T-helper 22 cell (primary cell): Measurements from ENCODE around the gene CPEB4.

Experiments
- DNase-seq: peaks from one replicate; pipeline ENCODE4 v3.0.0-alpha.2; 2020; ENCODE audit warnings: low read depth

Gene CPEB4

GRCh38 chr5:173974688-173975239 lies 86.6 kb downstream of the CPEB4 start:
- no peak for DNase-seq

- no peak for DNase-seq
These were observed 93.1 kb downstream of the CPEB4 start for GRCh38 chr5:173981185-173981761.

- DNase-seq: no peak
These were observed 96.1 kb downstream of the CPEB4 start for GRCh38 chr5:173984218-173984617.

GRCh38 chr5:173988554-173989431 lies 100.6 kb downstream of the CPEB4 start, which contains the start of gene C5orf47:
Gene C5orf47, plus strand, starts transcription at chr5:173989170. Its CDS starts 94 bp downstream, at chr5:173989264.
- DNase-seq: no peak

DNA sequence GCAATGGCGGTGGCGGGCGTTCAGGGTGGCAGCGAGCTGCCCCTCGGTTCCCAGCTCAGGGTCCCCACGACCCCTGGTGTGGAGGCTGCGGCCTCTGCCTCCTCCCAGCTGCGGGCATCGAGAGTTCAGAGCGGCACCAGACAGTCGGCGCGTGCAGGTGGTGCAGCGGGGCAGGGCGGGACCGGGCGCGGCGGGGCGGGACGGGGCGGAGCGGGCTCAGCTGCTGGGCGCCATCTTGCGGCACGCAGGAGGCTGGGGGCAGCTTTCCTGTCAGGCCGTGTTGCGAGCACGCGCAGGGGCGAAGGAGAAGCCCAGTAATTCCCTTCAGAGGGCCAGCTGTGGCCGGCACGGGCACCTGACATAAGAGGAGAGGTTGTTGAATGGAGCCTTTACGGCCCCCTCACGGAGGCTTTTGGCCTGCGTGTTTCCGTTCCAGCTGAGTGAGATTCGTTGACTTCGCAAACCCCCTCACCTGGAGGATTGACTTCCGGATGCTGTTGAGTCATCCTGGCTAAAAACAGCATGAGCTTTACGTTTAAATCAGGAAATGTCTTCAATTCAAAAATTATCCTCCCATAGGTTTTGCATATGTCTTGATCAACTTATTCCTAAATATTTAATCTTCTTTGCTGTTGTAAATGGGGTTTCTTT lies 101.4 kb downstream of the CPEB4 start:
- DNase-seq: no peak

GRCh38 chr5:173997331-173997730 lies 109.2 kb downstream of the CPEB4 start:
- no peak for DNase-seq

DNA sequence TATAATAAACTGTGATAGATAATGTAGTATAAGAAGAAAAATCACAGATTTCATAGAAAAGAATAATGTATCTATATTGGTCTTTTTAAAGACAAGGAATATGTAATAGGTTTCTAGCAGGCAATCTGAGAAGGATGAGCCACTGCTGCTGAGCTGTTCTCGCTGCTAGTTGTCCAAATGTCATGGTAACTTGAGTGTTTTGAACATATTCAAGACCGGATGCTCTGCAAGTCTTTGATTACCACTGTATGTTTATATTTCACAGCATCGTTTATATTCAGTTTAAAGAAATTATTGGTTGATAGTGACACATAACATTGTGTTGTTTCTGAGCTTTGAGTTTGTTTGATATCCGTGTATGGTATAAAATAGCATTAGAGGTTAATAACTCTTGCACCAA lies 110.4 kb downstream of the CPEB4 start:
- no peak for DNase-seq

DNA sequence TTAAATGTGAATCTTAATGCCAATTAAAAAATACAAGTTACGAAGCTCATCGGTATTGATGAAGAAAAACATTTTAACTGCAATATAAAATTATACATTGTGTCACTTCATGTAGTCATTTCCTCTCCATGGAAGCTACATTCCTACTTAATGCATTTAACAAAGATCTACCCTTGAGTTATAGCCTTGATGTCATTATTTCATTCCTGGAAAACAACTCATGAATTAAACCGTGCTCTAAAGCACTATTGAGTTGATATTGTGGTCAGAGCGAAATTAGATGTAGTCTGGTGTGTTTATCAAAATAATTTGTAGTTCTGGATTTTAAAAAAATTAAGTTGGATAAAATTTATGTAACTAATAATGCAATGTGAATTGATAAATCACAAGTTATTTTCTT lies 111.9 kb downstream of the CPEB4 start:
- DNase-seq: no peak

- DNase-seq: no peak
These were observed 115.6 kb downstream of the CPEB4 start for GRCh38 chr5:174003795-174004194.

- DNase-seq: no peak
These were observed 120.8 kb downstream of the CPEB4 start for GRCh38 chr5:174008922-174009321.

GRCh38 chr5:174010365-174010764 lies 122.2 kb downstream of the CPEB4 start:
- DNase-seq: no peak

DNA sequence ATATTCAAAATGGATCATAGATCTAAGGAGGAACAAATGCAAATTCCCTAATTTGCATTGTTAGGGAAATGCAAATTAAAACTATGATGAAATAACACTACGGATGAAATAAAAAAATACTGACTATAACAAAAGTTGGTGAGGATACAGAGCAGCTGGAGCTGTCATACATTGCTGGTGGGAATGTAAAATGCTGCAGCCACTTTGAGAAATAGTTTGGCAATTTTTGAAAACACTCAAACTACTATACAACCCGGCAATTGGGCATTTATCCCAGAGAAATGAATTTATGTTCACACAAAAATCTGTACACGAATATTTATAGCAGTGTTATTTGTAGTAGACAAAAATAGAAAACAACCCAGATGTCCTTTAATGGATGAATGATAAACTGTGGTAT lies 123.3 kb downstream of the CPEB4 start:
- no peak for DNase-seq
